Fibroblast of peridontal ligament (primary cell): ENCODE results near the gene NFATC3.
"Not testable (repeated sequence)": the region's sequence is repeated elsewhere in the genome, so short reads cannot be mapped to it uniquely, and the experiment has no call there.

Experiments
- DNase-seq: peaks from one replicate; pipeline ENCODE4 v3.0.0-alpha.2; 2010; ENCODE audit errors: extremely low read depth

NFATC3 gene

DNA sequence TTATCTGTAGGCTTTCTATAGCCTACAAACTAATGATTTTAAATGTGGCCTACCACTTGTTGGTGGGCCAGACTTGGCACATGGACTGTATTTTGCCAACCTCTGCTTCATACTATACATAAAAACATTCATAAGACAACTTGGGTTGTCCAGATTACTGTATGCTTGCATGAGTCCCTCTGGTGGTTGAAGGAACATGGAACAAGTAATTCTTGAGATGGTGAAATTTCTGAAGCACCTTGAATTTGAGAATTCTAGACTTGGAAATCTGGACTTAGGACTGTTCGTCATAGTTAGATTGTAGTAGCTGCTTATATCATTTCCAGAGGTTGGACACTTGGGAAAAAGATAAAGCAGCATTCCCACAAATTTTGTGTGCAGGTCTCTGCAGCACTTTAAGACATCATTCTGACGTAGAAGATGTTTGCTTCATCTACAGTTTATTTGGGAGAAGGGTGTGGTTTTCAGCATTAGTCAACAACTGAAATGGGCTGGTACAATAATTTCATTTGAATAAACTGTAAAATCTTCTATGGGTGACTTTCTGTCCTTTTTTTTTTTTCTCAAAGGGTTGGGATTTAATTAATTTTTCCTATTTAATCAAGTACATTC, 31.2 kb downstream of the NFATC3 start:
- DNase-seq: peak; percentile 57

DNA sequence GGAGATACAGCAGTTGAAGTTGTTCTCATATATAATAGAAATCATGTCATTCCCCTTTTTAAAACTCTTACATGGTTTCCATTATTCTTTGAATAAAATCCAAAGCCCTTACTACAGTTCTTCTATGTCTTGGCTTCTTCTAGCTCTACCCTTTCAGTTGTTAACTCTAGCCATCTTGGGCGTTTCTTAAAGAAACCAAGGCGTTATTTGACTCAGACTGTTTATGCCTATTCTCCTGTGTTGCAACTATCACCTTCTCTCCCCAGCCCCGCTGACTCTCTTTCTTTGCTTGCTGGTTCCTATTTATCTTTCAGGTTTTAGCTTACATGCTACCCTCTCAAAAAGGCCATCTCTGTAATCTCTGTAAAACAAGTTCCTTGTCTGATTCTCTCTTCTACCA, 32.7 kb downstream of the NFATC3 start:
- no peak for DNase-seq

GRCh38 chr16:68118954-68119353, 33.8 kb downstream of the NFATC3 start:
- not testable (repeated sequence) for DNase-seq

DNA sequence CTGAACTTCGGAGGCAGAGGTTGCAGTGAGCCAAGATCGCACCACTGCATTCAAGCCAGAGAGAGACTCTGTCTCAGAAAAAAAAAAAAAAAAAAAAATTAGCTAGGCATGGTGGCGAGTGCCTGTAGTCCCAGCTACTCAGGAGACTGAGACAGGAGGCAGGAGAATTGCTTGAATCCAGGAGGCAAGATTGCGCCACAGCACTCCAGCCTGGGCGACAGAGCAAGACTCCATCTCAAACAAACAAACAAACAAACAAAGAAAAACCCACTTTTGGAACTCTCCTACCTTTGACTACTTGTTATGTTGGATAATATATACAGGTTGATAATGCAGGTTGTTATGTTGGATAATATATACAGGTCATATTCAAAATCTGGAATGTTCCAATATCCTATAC, 35.3 kb downstream of the NFATC3 start:
- not testable (repeated sequence) for DNase-seq

- no peak for DNase-seq
Measured at GRCh38 chr16:68126395-68126794, 41.2 kb downstream of the NFATC3 start.

DNA sequence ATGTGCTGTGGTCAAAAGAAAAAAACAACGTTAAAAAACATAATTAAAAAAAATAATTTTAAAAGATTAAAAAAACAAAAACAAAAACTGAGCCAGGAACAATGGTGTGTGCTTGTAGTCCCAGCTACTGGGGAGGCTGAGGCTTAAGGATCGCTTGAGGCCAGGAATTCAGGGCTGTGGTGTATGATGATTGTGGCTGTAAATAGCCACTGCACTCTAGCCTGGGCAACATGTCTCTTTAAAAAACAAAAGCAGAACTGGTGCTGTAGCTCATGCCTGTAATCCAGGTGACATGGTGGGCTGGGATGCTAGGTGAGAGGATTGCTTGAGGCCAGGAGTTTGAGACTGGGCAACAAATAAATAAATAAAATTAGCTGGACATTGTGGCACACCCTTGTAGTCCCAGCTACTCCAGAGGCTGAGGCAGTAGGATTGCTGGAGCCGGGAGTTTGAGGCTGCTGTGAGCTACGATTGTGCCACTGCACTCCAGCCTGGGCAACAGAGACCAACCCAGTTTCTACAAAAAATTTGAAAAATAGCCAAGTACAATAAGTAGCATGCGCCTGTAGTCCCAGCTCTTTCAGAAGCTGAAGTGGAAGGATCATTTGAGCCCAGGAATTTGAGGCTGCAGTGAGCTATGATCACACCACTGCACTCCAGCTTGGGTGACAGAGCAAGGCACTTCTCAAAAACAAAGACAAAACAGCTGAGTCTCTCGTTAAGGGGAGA, 43.6 kb downstream of the NFATC3 start:
- peak; percentile 38 for DNase-seq

DNA sequence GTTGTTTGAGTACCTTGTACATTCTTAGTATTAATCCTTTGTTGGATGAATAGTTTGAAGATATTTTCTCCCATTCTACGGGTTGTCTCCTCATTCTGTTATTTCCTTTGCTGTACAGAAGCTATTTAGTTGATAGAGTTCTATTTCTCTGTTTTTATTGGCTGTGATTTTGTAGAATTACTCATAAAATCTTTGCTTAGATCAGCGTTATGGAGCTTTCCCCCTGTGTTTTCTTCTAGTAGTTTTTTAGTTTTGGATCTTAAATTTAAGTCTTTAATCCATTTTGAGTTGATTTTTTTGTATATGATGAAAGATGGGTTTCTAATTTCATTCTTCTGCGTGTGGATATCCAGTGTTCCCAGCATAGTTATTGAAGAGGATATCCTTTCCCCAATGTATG, 45.4 kb downstream of the NFATC3 start:
- no peak for DNase-seq

- peak; percentile 6 for DNase-seq
Measured at GRCh38 chr16:68131813-68132706, 46.9 kb downstream of the NFATC3 start.

DNA sequence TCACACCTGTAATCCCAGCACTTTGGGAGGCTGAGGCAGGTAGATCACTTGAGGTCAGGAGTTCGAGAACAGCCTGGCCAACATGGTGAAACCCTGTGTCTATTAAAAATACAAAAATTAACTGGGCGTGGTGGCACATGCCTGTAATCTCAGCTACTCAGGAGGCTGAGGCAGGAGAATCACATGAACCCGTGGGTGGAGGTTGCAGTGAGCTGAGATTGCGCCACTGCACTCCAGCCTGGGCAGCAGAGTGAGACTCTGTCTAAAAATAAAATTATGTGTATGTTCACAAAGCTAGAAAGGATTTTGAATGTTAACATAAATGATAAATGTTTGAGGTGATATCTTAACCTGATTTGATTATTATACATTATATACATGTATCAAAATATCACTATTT, 47.8 kb downstream of the NFATC3 start:
- DNase-seq: not testable (repeated sequence)

DNA sequence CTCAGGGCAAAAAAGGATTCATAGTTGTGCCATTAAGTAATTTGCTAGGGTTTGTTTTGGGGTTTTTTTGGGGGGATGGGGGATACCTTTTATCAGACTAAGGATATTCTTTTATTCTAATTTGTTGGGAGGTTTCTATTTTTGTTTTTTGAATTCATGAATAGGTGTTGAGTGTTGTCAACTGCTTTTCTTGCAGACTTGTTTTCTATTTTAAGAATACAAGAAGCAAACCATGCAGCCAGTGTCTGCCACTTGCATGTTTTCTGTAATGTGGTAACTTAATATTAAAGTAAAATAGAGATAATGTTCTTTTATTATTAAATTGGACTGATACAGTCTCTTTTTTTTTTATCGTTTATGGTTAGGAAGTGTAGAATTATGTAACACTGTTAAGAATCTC, 49.5 kb downstream of the NFATC3 start:
- no peak for DNase-seq

GRCh38 chr16:68136515-68136914, 51.3 kb downstream of the NFATC3 start:
- no peak for DNase-seq

DNA sequence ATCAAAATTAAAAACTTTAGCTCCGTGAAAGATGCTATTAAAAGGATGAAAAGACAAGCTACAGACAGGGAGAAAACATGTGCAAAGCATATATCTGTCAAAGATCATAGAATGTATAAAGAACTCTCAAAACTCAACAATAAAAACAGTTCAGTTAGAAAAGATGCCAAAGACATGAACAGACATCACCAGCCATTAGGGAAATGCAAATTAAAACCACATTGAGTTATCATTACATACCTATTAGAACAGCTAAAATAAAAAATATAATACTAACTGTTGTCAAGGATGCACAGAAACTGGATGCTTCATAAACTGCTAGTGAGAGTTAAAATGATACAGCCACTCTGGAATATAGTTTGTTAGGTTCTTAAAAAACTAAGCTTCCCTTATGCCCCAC, 58.8 kb downstream of the NFATC3 start:
- peak; percentile 12 for DNase-seq

GRCh38 chr16:68146585-68146984, 61.4 kb downstream of the NFATC3 start:
- DNase-seq: peak; percentile 80

DNA sequence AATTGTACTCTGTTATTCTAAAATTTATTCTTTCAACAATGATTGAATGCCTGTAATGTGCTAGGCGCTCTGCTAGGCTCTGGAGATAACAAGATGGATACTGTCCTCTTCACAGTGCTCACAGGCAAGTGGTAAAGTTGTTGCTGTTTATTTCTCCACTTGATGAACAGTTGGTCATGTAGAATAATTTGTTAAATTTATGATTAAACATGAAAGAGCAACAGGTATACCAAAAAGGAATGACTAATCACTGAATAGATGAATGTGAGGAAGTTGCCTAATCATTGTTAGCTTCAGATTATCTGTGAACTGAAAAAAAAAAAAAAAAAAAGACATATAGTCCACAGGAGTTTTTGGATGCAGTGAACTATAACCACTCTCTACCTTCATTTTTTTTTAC, 62.3 kb downstream of the NFATC3 start:
- no peak for DNase-seq

GRCh38 chr16:68149596-68149995, 64.4 kb downstream of the NFATC3 start:
- no peak for DNase-seq

DNA sequence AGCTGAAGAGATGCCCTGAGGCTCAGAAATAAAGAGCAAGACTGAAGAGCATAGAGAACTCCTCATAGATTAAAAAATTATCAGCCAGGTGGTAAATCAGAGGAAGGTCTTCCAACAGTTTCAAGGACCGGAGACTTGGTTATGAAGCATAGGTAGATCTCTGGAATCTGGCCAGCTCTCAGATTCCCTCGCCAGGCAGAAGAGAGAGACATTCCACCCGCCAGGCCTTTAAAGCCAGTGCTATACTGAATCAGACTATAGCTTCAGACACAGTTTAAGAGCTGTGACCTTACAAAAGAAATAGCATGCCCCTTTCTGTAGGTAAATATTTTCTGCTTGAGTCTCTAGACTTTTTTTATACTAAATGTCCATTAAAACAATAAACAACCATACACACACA, 70.3 kb downstream of the NFATC3 start:
- DNase-seq: no peak

DNA sequence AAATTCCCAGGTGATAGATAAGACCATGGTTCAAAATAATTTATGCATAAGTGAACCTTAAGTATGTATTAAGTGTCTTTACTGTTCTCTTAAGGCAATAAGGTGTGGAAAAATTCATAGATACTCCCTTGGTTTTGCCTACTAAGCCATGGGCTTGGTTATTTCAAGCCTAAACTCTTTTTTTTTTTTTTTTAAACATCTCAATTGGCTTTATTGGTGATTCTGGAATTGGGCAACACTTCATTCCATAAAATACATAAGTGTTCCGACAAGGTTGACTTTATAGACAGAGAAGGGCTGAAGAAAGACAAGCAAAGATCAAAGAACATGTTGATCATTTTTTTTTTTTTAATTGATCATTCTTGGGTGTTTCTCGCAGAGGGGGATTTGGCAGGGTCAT, 77.2 kb downstream of the NFATC3 start:
- no peak for DNase-seq

- DNase-seq: not testable (repeated sequence)
Measured at GRCh38 chr16:68163275-68163674, 78.1 kb downstream of the NFATC3 start.

DNA sequence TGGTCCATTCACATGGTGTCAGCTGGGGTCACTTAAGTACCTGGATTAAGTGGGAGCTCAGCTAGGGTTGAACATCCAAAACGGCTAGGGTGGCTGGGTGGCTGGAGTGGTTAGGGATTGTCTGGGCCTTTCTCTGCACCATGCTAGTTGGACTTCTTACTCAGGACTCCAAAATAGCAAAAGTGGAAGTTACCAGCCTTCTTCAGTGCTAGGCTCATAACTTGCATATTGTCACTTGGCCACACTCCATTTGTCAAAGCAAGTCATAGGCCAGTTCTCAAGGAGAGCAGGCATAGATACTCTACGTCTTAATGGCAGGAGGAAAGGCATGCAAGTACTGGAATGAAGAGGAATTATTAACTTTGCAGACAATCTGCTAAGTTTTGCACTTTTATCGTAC, 81.1 kb downstream of the NFATC3 start:
- no peak for DNase-seq

DNA sequence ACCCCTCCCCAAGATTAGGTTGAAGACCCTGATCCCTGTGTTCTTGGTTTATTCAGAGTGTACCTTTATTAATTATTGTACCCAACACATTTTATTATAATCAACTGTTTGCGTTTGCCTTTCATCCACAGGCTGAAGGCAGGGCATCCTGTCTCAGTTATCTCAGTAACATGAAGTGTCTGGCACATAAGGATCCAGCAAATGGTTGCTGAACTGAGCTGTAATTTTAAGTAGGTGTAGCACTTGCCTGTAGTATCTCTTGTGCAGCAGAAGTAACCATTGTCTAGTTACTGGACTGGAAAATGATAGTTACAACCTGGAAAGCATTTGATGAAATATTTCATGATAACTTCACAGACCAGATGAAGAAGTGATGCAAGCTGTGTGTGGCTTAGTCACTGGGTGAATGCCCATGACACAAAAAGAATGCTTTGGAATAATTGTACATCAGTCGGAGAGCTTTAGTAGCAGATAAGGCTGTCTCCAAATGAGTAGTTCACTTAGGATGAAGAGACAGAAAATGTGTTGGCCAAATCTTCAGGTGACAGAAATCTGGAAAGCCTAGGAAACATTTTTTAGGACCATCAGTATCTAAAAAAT, 94.1 kb downstream of the NFATC3 start:
- peak; percentile 14 for DNase-seq

- no peak for DNase-seq
Measured at GRCh38 chr16:68179855-68180254, 94.7 kb downstream of the NFATC3 start.

DNA sequence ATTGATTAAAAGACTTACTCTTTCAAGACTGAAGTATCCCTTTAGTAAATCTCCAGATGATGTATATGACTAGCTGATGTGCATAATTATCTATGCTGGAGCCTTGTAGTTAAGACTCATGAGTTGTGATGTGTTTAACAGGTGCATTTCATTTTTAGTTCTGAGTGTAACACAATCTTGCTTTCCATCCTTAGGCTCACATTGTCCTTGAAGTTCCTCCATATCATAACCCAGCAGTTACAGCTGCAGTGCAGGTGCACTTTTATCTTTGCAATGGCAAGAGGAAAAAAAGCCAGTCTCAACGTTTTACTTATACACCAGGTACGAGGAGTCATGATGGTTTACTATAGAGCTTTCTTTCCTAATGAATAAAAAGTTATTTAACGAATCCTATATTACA, 97.9 kb downstream of the NFATC3 start:
- DNase-seq: no peak
